ENCODE data around the gene TOGARAM2.

The TOGARAM2 gene

GRCh38 chr2:29000481-29000880, 19.4 kb downstream of the TOGARAM2 start:
- no peak for DNase-seq

GRCh38 chr2:29000956-29001355, 19.9 kb downstream of the TOGARAM2 start:
- DNase-seq, result no peak

- no peak for DNase-seq
Observed at GRCh38 chr2:29001806-29002205, 20.7 kb downstream of the TOGARAM2 start.

GRCh38 chr2:29004755-29005154, 23.7 kb downstream of the TOGARAM2 start:
- no peak for DNase-seq

- no peak for DNase-seq
Observed at GRCh38 chr2:29005331-29005730, 24.2 kb downstream of the TOGARAM2 start.

GRCh38 chr2:29006092-29006979, 25.2 kb downstream of the TOGARAM2 start:
- no peak for DNase-seq

GRCh38 chr2:29006980-29007301, 25.8 kb downstream of the TOGARAM2 start:
- DNase-seq, result no peak

- DNase-seq, result no peak
Observed at GRCh38 chr2:29009270-29009669, 28.2 kb downstream of the TOGARAM2 start.

GRCh38 chr2:29009711-29010677, 28.9 kb downstream of the TOGARAM2 start:
- no peak for DNase-seq

- no peak for DNase-seq
Observed at GRCh38 chr2:29010946-29011345, 29.8 kb downstream of the TOGARAM2 start.

- DNase-seq, result no peak
Observed at GRCh38 chr2:29011418-29012060, 30.4 kb downstream of the TOGARAM2 start.

GRCh38 chr2:29012211-29012681, 31.1 kb downstream of the TOGARAM2 start:
- DNase-seq, result no peak

- DNase-seq, result no peak
Observed at GRCh38 chr2:29013057-29013780, 32.1 kb downstream of the TOGARAM2 start.

- no peak for DNase-seq
Observed at GRCh38 chr2:29014331-29014730, 33.2 kb downstream of the TOGARAM2 start.

GRCh38 chr2:29014811-29015421, 33.8 kb downstream of the TOGARAM2 start:
- no peak for DNase-seq

GRCh38 chr2:29015701-29016470, 34.8 kb downstream of the TOGARAM2 start:
- peak; percentile 95 for DNase-seq

- DNase-seq, result no peak
Observed at GRCh38 chr2:29016504-29016903, 35.4 kb downstream of the TOGARAM2 start.

- DNase-seq, result no peak
Observed at GRCh38 chr2:29017716-29018435, 36.8 kb downstream of the TOGARAM2 start.

- no peak for DNase-seq
Observed at GRCh38 chr2:29021886-29022285, 40.8 kb downstream of the TOGARAM2 start.

- no peak for DNase-seq
Observed at GRCh38 chr2:29022679-29023078, 41.6 kb downstream of the TOGARAM2 start.
